ENCODE data around the gene TRAPPC3. TPM values are rescaled to one million over a fixed set of nuclear protein-coding genes. Genes with fewer than 3 reads are reported as not detected.

Gene TRAPPC3
- total and polyA plus RNA-seq, 9 of the 15 experiments (the other 6 are each of a cell fraction or from before 2014, with no cell fraction given): 20.6 to 141 (median 112) TPM

GRCh38 chr1:36088577-36089392 is 60.5 kb downstream of the TRAPPC3 start, which contains the start of gene ADPRS (continued):
- TF ChIP-seq KLF16 (IDR thresholded peaks at IDR 0.05) (0 out of 2 replicates have a peak, but pooled peaks have one; percentile 17), DACH1 (IDR thresholded peaks at IDR 0.05; ENCODE audit: partially characterized antibody) (no peak), ZKSCAN1 (IDR thresholded peaks at IDR 0.05; ENCODE audit: low read depth, low read length) (peak; percentile 74; the same call in 1 of the 2 replicates), SMARCE1 (IDR thresholded peaks at IDR 0.05) (no peak), ZFPM2 (CRISPR knock-in tag; IDR thresholded peaks at IDR 0.05) (no peak), HMG20A (CRISPR knock-in tag; conservative IDR thresholded peaks at IDR 0.05) (no peak), ZBTB33 (CRISPR knock-in tag; IDR thresholded peaks at IDR 0.05) (peak; percentile 89; the same call in 1 of the 2 replicates), POLR3A (IDR thresholded peaks at IDR 0.05; ENCODE audit: borderline replicate concordance, extremely low read depth, insufficient read depth, insufficient read length) (no peak), USF2 (CRISPR knock-in tag; IDR thresholded peaks at IDR 0.05) (no peak; the same call in 1 of the 2 replicates), HLTF (IDR thresholded peaks at IDR 0.05) (0 out of 2 replicates have a peak, but pooled peaks have one; percentile 37), PCBP2 (IDR thresholded peaks at IDR 0.05; ENCODE audit: low read depth, low read length, poor library complexity, severe bottlenecking) (no peak), MBD1 (CRISPR knock-in tag; IDR thresholded peaks at IDR 0.05) (no peak), EP300 (IDR thresholded peaks at IDR 0.05; ENCODE audit: low read length) (peak; percentile 56), GABPA (tag; conservative IDR thresholded peaks at IDR 0.05; ENCODE audit: low read depth) (peak; percentile 100), DMBX1 (CRISPR knock-in tag; IDR thresholded peaks at IDR 0.05; ENCODE audit: borderline replicate concordance) (peak; percentile 67), CHAMP1 (IDR thresholded peaks at IDR 0.05) (no peak), DNMT1 (IDR thresholded peaks at IDR 0.05) (no peak), SAFB2 (IDR thresholded peaks at IDR 0.05; ENCODE audit: borderline replicate concordance, low read depth, low read length, severe bottlenecking) (no peak), BDP1 (IDR thresholded peaks at IDR 0.05; ENCODE audit: insufficient read depth, insufficient read length) (no peak), RAD21 (CRISPR knock-in tag; conservative IDR thresholded peaks at IDR 0.05 in 1 of 2, IDR thresholded peaks at IDR 0.05 in 1 of 2) (peak; percentile 40 to 63; a peak in 3 of 4 replicates), HDAC2 (IDR thresholded peaks at IDR 0.05) (peak; percentile 89)

All from K562 (cell line).